ENCODE data around the gene CEBPZOS.

The CEBPZOS gene

DNA sequence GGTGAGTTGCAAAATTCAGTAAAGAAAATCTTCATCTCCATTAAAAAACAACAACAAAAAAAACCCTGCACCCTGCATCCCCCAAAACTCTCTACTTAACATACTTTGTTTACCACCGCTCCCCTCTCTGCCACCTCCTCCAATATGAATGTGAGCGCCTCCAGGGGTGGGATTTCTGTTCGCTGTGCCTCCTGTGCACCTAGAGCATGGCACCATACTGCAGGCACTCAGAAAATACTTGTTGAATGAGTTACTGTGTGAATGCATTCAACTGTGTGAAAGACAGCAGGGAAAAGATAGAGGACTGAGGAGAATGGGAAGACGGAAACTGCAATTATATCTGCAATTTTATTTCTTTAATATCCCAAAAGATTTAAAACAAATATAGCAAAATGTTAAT lies 30.6 kb downstream of the CEBPZOS start:
- H3K27ac ChIP-seq, result no peak overlapping the region
- TF ChIP-seq ZFX (IDR thresholded peaks at IDR 0.05; ENCODE audit: borderline replicate concordance) (no peak), CTCF (IDR thresholded peaks at IDR 0.05) (no peak)

DNA sequence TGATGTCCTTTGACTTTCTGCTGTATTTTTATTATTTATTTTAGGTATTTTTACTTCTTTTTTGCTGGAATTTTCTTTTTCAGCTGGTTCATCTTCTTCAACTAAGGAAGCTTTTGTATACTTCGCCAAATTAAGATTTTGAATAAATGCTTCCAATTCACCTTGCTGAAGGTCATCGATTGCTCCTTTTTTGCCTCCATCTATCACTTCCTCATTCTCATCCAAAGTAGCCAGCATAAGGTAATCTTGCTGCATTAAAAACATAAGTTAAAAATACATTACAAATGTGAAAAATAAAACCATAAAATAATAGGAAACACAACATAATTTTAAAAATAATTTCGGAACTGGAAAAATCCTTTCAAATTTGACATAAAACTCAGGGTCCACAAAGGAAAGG lies 32.5 kb downstream of the CEBPZOS start:
- no peak overlapping the region for H3K27ac ChIP-seq
- TF ChIP-seq CTCF (IDR thresholded peaks at IDR 0.05), result no peak
- no peak for TF ChIP-seq ZFX (IDR thresholded peaks at IDR 0.05; ENCODE audit: borderline replicate concordance)

DNA sequence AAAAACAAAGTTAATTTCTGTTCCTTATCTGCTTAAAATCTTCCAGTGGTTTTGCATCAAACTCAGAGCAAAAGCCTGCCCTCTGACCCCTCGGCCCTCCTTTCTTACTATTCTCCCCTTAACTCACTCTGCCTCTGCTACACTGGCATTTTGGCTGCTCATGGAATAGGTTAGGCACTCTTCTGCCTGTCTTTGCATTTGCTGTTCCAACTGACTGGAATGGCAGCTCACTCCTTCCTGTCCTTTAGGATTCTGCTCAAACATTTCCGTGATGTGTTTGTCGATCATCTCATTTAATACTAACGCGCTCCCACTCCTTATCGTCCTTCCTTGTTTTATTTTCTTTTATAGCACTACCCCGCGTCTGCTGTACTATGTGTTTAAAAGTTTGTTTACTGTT lies 34.3 kb downstream of the CEBPZOS start:
- TF ChIP-seq ZFX (IDR thresholded peaks at IDR 0.05; ENCODE audit: borderline replicate concordance) (no peak), CTCF (IDR thresholded peaks at IDR 0.05) (no peak)
- H3K27ac ChIP-seq, result peak overlapping the region; percentile 85

DNA sequence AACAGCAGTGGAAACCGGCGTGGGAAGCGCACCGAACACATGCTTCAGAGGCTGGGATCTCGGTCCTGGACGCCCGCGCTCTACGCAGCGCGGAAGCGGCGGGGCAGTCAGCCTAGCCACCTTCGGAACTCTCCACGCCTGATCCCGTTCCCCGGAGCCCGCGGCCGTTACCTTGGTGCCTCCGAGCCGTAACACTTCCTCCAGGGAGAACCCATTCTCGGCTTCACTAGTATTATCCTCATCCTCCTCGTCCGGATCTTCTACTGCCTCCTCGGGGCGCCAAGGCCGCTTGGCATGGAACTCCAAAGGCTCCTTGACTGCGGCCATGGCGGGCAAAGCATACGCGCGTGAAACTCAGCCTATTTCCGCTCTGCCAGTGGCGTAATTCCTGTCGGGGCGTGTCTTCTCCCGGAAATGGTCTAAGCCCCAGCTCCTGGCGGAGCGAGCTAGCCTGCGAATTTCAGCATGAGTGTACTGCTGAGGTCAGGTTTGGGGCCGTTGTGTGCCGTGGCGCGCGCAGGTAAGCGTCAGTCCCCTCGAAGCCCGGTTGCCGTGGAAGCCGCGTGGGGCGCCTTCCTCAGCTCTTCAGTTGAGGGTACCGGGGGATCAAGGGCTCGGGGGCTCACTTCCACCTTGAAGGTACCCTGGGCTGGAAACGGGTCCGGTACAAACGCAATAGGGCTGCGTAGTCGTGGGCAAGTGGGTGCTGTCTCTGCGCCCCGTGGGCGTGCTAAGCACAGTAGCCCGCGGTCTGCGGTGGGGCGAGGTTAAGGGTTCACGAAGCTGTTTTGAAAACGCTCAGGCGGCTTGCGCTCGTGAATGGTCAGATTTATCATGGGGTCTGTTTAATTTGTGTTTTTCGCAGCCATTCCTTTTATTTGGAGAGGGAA lies 35.2 kb downstream of the CEBPZOS start, which contains the start of the genes CEBPZ and NDUFAF7:
TSS of gene CEBPZ (minus strand) at position 356 of the 890 bp plus-strand sequence. CDS start at position 327, 29 bp downstream.
TSS of gene NDUFAF7 (plus strand) at position 418 of the 890 bp plus-strand sequence. CDS start at position 466, 48 bp downstream.
- H3K27ac ChIP-seq, result peak within 1 kb of the TSS; percentile 85
- no peak for TF ChIP-seq ZFX (IDR thresholded peaks at IDR 0.05; ENCODE audit: borderline replicate concordance)
- TF ChIP-seq CTCF (IDR thresholded peaks at IDR 0.05), result no peak

GRCh38 chr2:37232131-37232933 lies 36.0 kb downstream of the CEBPZOS start:
- no peak for TF ChIP-seq ZFX (IDR thresholded peaks at IDR 0.05; ENCODE audit: borderline replicate concordance)
- TF ChIP-seq CTCF (IDR thresholded peaks at IDR 0.05), result no peak
- peak overlapping the region; percentile 85 for H3K27ac ChIP-seq

DNA sequence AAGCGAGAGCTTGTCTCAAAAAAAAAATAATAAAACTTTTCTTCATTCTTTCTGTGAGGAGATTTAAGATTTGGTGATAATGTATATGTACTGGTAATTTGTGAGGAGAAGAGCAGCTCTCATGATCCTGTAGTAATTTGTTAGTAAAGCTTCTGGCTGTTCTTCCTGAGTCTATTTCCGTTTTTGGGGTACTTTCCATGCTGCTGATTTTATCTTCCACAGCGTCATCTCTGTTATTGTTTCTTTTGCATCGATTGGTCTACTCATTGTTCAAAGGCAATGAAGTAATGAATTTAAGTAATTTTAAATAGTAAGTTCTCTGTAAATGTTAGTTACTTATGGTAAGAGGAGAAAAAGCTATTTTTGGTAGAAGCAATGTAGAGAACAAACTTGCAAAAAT lies 47.1 kb downstream of the CEBPZOS start:
- TF ChIP-seq CTCF (IDR thresholded peaks at IDR 0.05), result no peak
- TF ChIP-seq ZFX (IDR thresholded peaks at IDR 0.05; ENCODE audit: borderline replicate concordance), result no peak
- H3K27ac ChIP-seq, result no peak overlapping the region

Measured in 22Rv1 (cell line).